Measurements from ENCODE around the gene ZNF70. TPM values are rescaled to one million over a fixed set of nuclear protein-coding genes. Genes with fewer than 3 reads are reported as not detected.
A peak's percentile ranks its signal among the peaks of the same experiment; 100 is the strongest.
"Not testable (repeated sequence)": the region's sequence is repeated elsewhere in the genome, so short reads cannot be mapped to it uniquely, and the experiment has no call there.

The ZNF70 gene
- total RNA-seq, 1 donor from 2014 or later: 11.2 TPM

GRCh38 chr22:23742505-23743264, 8.2 kb downstream of the ZNF70 start:
- peak; percentile 50 for ATAC-seq
- no peak for DNase-seq (ENCODE audit: low spot score)
- intact Hi-C loops (cut with DNase I): no loop called here

DNA sequence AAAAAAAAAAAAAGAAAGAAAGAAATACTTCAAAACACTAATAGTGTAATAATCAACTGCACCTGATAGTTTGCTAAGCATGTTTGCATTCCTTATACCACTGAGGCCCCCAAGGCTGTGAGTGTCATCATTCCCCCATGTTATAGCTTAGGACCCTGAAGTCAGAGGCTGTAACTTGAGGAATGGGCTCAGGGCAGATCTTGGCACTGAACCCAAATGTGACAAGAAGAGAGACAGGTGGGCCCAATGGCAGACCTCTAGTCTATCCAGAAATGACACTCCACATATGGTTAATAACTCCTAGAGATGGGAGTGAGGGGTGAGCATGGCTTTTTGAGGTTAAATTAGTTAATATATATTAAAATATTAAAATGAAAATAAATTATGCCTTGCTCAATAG, 13.2 kb downstream of the ZNF70 start:
- DNase-seq (ENCODE audit: low spot score) (no peak), ATAC-seq (no peak)
- intact Hi-C loops (cut with DNase I): no loop called here

DNA sequence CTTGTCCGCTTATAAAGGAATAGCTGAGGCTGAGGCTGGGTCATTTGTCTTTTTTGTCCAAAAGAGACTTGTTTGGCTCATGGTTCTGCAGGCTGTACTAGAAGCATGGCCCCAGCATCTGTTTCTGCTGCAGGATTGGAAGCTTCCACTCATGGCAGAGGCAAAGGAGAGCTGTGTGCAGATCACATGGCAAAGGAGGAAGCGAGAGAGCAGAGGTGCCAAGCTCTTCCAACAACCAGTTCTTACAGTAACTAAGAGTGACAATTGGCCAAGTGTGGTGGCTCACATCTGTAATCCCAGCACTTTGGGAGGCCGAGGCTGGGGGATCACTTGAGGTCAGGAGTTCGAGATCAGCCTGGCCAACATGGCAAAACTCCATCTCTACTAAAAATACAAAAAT, 22.8 kb downstream of the ZNF70 start:
- intact Hi-C loops (cut with DNase I); ATAC-seq; DNase-seq (ENCODE audit: low spot score): not testable (repeated sequence)

GRCh38 chr22:23722724-23723123, 28.2 kb downstream of the ZNF70 start:
- intact Hi-C loops (cut with DNase I): no loop called here
- ATAC-seq (no peak), DNase-seq (ENCODE audit: low spot score) (no peak)

DNA sequence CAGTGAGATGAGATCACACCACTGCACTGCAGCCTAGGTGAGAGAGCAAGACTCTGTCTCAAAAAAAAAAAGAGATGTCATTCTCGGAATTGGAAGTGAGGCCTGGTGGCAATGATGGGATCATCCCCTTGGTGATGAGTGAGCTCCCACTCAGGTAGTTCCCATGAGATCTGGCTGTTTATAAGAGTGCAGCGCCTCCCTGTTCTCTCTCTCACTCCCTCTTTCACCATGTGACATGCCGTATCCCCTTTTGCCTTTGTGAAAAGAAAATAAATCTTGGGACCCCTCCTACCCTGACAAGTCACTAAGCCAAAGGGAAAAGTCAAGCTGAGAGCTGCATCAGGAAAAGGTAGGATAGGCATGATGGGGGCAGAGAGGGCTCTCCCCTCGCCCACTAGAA, 28.8 kb downstream of the ZNF70 start:
- intact Hi-C loops (cut with DNase I): no loop called here
- no peak for DNase-seq (ENCODE audit: low spot score)
- ATAC-seq: no peak

DNA sequence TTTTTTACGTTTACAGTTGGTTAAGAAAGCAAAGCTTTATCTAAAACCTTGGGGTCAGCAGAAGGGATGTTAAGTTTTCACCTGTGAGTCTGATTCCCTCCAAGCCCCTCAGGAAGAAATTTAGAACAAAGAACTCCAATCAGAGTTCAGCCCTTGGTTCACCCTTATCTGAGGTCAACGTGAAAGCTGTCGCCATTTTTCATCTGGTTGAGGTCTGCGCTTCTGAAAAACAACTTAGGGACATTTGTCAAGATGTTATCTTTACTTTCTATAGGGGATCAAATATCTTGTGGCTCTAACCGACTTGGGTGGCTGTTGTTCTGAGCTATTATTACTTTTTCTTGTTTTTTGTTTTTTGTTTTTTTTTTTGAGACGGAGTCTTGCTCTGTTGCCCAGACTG, 30.1 kb downstream of the ZNF70 start:
- ATAC-seq (no peak), DNase-seq (ENCODE audit: low spot score) (no peak)
- intact Hi-C loops (cut with DNase I): no loop called here

GRCh38 chr22:23718371-23719165, 32.3 kb downstream of the ZNF70 start:
- no peak for DNase-seq (ENCODE audit: low spot score)
- intact Hi-C loops (cut with DNase I): no loop called here
- no peak for ATAC-seq

- intact Hi-C loops (cut with DNase I): no loop called here
- ATAC-seq (peak; percentile 97), DNase-seq (ENCODE audit: low spot score) (peak; percentile 91)
Observed at GRCh38 chr22:23716811-23717801, 33.8 kb downstream of the ZNF70 start.

GRCh38 chr22:23715806-23716375, 35.0 kb downstream of the ZNF70 start:
- ATAC-seq (no peak), DNase-seq (ENCODE audit: low spot score) (no peak)
- intact Hi-C loops (cut with DNase I): no loop called here

DNA sequence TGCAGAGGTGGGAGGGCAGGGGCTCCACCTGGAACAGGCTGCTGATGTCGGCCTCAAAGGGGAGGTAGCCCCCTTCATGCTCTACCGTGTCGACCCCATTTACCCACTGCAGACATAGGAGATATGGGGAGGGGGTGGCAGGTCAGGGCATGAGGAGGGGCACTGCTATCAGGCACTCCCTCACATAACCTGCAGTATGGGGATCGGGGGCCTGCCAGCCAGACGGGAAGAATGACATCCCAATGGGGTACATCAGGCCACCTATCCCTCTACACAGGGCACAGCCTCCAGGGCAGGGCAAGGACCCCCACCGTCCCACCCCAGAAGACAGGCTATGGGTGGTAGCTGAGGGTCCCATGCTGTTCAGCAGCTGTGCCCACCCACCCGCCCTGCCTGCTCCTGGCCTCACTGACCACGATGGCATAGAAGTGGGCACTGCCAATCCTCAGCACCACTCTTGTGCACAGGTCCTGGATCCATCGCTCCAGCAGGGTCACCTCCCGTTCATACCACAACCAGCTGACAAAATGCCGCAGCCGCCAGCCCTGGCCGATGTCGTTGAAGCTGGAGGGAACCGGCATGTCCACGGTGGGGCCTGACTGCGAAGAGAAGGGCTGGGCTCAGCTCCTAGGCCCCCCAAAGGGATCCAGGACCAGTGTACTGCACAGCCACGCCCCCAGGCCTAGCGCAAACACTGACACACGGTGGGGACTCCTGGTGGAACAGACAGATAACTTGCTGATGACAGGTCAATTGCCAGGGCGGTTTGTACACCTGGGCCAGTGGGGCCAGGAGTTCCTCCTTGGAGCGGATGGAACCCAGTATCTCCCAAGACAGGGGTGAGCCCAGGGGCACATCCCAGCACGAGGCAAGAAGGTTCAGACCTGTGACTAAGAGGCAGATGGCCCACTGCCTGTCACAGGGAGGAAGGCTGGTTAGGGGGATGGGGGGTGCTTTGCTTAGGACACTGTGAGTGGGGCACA, 36.0 kb downstream of the ZNF70 start:
- intact Hi-C loops (cut with DNase I): no loop called here
- DNase-seq (ENCODE audit: low spot score) (no peak), ATAC-seq (no peak)

- ATAC-seq: no peak
- no peak for DNase-seq (ENCODE audit: low spot score)
- intact Hi-C loops (cut with DNase I): no loop called here
Observed at GRCh38 chr22:23713696-23714595, 37.0 kb downstream of the ZNF70 start.

- no peak for ATAC-seq
- DNase-seq (ENCODE audit: low spot score): no peak
- intact Hi-C loops (cut with DNase I): no loop called here
Observed at GRCh38 chr22:23712256-23712655, 38.7 kb downstream of the ZNF70 start.

- DNase-seq (ENCODE audit: low spot score) (no peak), ATAC-seq (no peak)
- intact Hi-C loops (cut with DNase I): no loop called here
Observed at GRCh38 chr22:23709107-23709506, 41.8 kb downstream of the ZNF70 start.

DNA sequence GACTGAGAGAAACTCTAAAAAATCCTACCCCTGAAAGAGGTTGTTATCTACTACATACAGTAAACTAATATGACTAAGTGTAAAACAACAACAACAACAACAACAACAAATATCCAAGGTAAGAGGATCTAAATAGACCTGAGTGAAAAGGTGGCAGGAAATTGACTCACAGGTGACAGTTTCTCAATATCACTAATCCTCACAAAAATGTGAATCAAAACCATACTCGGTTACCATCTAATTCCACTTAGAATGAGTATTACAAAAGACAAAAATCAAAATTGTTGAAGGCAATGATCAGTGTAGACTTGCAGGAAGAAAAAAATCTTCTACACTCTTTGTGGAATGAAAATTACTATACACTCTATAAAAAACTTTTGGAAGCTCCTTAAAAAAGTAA, 42.6 kb downstream of the ZNF70 start:
- ATAC-seq (no peak), DNase-seq (ENCODE audit: low spot score) (no peak)
- intact Hi-C loops (cut with DNase I): no loop called here

- ATAC-seq (no peak), DNase-seq (ENCODE audit: low spot score) (no peak)
- intact Hi-C loops (cut with DNase I): no loop called here
Observed at GRCh38 chr22:23705358-23705757, 45.6 kb downstream of the ZNF70 start.

- DNase-seq (ENCODE audit: low spot score): no peak
- intact Hi-C loops (cut with DNase I): no loop called here
- ATAC-seq: no peak
Observed at GRCh38 chr22:23704829-23705228, 46.1 kb downstream of the ZNF70 start.

DNA sequence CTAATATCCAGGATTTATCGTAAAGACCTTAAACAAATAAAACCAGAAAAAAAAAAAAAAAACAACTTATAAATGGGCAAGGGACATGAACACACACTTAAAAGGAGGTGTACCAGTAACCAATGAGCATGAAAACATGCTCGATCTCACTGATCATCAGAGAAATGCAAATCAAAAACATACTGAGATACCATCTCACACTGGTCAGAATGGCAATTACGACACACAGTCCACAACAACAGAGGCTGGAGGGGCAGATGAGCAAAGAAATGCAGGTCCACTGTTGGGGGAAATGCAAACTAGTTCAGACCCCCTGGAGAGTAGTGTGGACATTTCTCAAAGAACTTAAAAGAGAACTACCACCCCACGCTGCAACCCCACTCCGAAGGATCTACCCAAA, 46.9 kb downstream of the ZNF70 start:
- no peak for DNase-seq (ENCODE audit: low spot score)
- no peak for ATAC-seq
- intact Hi-C loops (cut with DNase I): no loop called here

Measured in sciatic nerve (tissue), 2 donors.